OCI-LY7 (cell line): Measurements from ENCODE around the gene CETN3.

Experiments used
- CTCF ChIP-seq: fragments of 200-600 bp; sonication (generic); conservative IDR thresholded peaks from 2 replicates; pipeline ENCODE4 v1.5.1; 2014; ENCODE audit warnings: mild to moderate bottlenecking, antibody characterized with exemption, low read length, moderate library complexity, mixed read lengths
- EZH2phosphoT487 ChIP-seq: fragments of 200-600 bp; sonication (generic); IDR thresholded peaks from 2 replicates; pipeline ENCODE4 v1.6.1; 2018; ENCODE audit warnings: low read depth, borderline replicate concordance, mild to moderate bottlenecking, mixed run types, antibody characterized with exemption, low read length, moderate library complexity, mixed read lengths

GRCh38 chr5:90387508-90387907, 22.0 kb downstream of the CETN3 start:
- TF ChIP-seq CTCF (no peak), EZH2phosphoT487 (no peak)
